NCI-H2029 treated with DMSO at 0.1 percent for 48 hours (cell line): ENCODE data around the gene DNAH8.
A peak's percentile ranks its signal among the peaks of the same experiment; 100 is the strongest.

Source experiments
- DNase-seq: peaks from one replicate; lab custom pipeline; 2025; lab: John Stamatoyannopoulos, UW

DNAH8 gene

GRCh38 chr6:39053854-39054576 lies 338.9 kb downstream of the DNAH8 start:
- no peak for DNase-seq

- no peak for DNase-seq
Measured at GRCh38 chr6:39054577-39055142, 339.5 kb downstream of the DNAH8 start.

- DNase-seq, result no peak
Measured at GRCh38 chr6:39055661-39056060, 340.6 kb downstream of the DNAH8 start.

GRCh38 chr6:39056191-39056590 lies 341.1 kb downstream of the DNAH8 start:
- no peak for DNase-seq

- no peak for DNase-seq
Measured at GRCh38 chr6:39056681-39057080, 341.6 kb downstream of the DNAH8 start.

- no peak for DNase-seq
Measured at GRCh38 chr6:39057251-39058155, 342.4 kb downstream of the DNAH8 start.

- no peak for DNase-seq
Measured at GRCh38 chr6:39058471-39059147, 343.5 kb downstream of the DNAH8 start.

- peak; percentile 15 for DNase-seq
Measured at GRCh38 chr6:39059496-39060310, 344.6 kb downstream of the DNAH8 start.

- no peak for DNase-seq
Measured at GRCh38 chr6:39060467-39061160, 345.5 kb downstream of the DNAH8 start.

- DNase-seq, result peak; percentile 96
Measured at GRCh38 chr6:39061182-39061581, 346.1 kb downstream of the DNAH8 start.

- no peak for DNase-seq
Measured at GRCh38 chr6:39061588-39061987, 346.5 kb downstream of the DNAH8 start.

GRCh38 chr6:39062014-39062740 lies 347.1 kb downstream of the DNAH8 start:
- DNase-seq, result no peak

GRCh38 chr6:39063526-39063925 lies 348.4 kb downstream of the DNAH8 start:
- no peak for DNase-seq

GRCh38 chr6:39065561-39065960 lies 350.4 kb downstream of the DNAH8 start:
- DNase-seq, result no peak

- DNase-seq, result no peak
Measured at GRCh38 chr6:39068391-39068790, 353.3 kb downstream of the DNAH8 start.

GRCh38 chr6:39072830-39073229 lies 357.7 kb downstream of the DNAH8 start:
- DNase-seq, result no peak

- DNase-seq, result no peak
Measured at GRCh38 chr6:39073471-39074355, 358.6 kb downstream of the DNAH8 start.

- DNase-seq, result no peak
Measured at GRCh38 chr6:39074486-39074885, 359.4 kb downstream of the DNAH8 start.
